ENCODE data around the gene CHIC1. TPM values are rescaled to one million over a fixed set of nuclear protein-coding genes. Genes with fewer than 3 reads are reported as not detected.

CHIC1 gene
- total RNA-seq, 1 donor from 2014 or later, result 11.9 TPM

DNA sequence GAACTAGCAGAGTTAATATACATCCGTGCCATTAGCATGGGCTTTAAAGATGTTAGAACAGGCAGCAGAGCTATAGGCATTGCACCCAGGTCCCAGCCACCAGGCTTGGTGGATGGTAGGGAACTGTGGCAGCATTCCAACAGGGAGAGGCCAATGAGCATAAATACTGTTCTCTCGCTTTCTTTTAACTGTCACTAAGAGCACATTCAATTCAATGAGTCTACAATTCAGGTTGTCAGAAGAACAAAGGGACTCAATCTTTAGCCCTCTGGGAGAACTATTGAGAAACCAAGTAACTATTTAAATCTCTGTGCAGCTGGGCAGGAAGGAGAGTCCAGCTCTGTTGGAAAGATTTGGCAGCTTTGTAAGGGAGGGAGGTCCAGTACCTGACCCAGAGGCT lies 165.6 kb downstream of the CHIC1 start:
- no peak for FAIRE-seq
- TF ChIP-seq, protein P1, sequence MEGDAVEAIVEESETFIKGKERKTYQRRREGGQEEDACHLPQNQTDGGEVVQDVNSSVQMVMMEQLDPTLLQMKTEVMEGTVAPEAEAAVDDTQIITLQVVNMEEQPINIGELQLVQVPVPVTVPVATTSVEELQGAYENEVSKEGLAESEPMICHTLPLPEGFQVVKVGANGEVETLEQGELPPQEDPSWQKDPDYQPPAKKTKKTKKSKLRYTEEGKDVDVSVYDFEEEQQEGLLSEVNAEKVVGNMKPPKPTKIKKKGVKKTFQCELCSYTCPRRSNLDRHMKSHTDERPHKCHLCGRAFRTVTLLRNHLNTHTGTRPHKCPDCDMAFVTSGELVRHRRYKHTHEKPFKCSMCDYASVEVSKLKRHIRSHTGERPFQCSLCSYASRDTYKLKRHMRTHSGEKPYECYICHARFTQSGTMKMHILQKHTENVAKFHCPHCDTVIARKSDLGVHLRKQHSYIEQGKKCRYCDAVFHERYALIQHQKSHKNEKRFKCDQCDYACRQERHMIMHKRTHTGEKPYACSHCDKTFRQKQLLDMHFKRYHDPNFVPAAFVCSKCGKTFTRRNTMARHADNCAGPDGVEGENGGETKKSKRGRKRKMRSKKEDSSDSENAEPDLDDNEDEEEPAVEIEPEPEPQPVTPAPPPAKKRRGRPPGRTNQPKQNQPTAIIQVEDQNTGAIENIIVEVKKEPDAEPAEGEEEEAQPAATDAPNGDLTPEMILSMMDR (IDR thresholded peaks at IDR 0.05; ENCODE audit: insufficient read depth, low read depth, low read length), result no peak
- TF ChIP-seq EZH2 (IDR thresholded peaks at IDR 0.05; ENCODE audit: insufficient read depth, low read length), result no peak

More for the DNA sequence above, 165.6 kb downstream of the CHIC1 start:
- H3K4me1 Mint-ChIP-seq (ENCODE audit: low read depth, unreplicated experiment), result no peaks in the 10 kb centered on the region
- H3K27ac ChIP-seq (ENCODE audit: low read depth, low read length), result no peak overlapping the region
- no peaks in the 10 kb centered on the region for H3K36me3 Mint-ChIP-seq (ENCODE audit: low read depth, unreplicated experiment)
- DNase-seq (ENCODE audit: low read depth), result no peak
- peaks cover 3% of the 10 kb centered on the region for H3K9me3 Mint-ChIP-seq (ENCODE audit: unreplicated experiment)
- H3K4me3 ChIP-seq (ENCODE audit: insufficient read depth, low read depth, low read length), result no peak overlapping the region
- H3K9ac ChIP-seq (ENCODE audit: low read length), result no peak overlapping the region
- no peak overlapping the region for H3K27ac Mint-ChIP-seq (ENCODE audit: unreplicated experiment)
- H3K36me3 ChIP-seq (ENCODE audit: insufficient read depth, low read length), result no peaks in the 10 kb centered on the region
- H3K4me3 Mint-ChIP-seq (ENCODE audit: unreplicated experiment), result no peak overlapping the region
- H3K27me3 ChIP-seq (ENCODE audit: insufficient read depth, low read length), result no peaks in the 10 kb centered on the region
- H3K4me1 ChIP-seq (ENCODE audit: insufficient read depth, low read length), result no peaks in the 10 kb centered on the region
- H3K9me3 ChIP-seq (ENCODE audit: insufficient read depth, low read depth, low read length), result no peaks in the 10 kb centered on the region
- H3K79me2 ChIP-seq (ENCODE audit: insufficient read depth, low read length), result no peaks in the 10 kb centered on the region
- no peak overlapping the region for H3K4me2 ChIP-seq (ENCODE audit: low read length)
- H2AFZ ChIP-seq (ENCODE audit: low read depth, low read length), result no peak overlapping the region
- H4K20me1 ChIP-seq (ENCODE audit: insufficient read depth, low read length), result no peaks in the 10 kb centered on the region
- no peaks in the 10 kb centered on the region for H3K27me3 Mint-ChIP-seq (ENCODE audit: low read depth, unreplicated experiment)

Other genes with a start within 250 kb of the CHIC1 start
- not detected in 2 replicates for gene CDX4, start 116.1 kb upstream of the CHIC1 start, total RNA-seq

All from astrocyte (in vitro differentiated cells and primary cell).